CD4-positive, alpha-beta T cell treated with Interleukin-4 for 1 hour (primary cell): ENCODE data around the gene REV3L.
"Not testable (repeated sequence)": the region's sequence is repeated elsewhere in the genome, so short reads cannot be mapped to it uniquely, and the experiment has no call there.

Source experiments
- DNase-seq, 2 donors: peaks; one replicate each; pipeline ENCODE4 v3.0.0-alpha.2; 2020 to 2022

REV3L gene

DNA sequence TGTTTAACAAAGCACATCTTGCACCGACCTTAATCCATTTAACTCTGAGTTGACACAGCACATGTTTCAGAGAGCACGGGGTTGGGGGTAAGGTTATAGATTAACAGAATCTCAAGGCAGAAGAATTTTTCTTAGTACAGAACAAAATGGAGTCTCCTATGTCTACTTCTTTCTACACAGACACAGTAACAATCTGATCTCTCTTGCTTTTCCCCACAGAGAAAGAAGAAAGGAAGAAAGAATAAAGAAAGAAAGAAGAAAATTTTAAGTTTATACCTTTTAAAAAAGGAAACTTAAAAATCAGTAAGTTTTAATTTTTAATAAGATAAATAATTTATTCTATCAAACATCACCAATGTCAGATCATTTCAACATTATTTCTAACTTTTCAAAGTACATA is 227.2 kb downstream of the REV3L start:
- DNase-seq: not testable (repeated sequence)

DNA sequence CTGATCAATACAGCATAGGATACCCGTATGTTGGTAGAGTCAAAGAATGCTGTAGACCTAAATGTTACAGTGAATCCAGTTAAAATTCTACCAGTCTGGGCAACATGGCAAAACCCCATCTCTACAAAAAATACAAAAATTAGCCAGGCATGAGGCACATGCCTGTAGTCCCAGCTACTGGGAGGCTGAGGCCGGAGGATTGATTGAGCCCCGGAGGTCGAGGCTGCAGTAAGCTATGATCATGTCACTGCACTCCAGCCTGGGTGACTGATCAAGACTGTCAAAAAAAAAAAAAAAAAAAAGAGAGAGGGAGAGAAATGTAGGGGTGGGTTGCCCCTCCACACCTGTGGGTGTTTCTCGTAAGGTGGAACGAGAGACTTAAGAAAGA is 228.2 kb downstream of the REV3L start:
- no peak for DNase-seq

DNA sequence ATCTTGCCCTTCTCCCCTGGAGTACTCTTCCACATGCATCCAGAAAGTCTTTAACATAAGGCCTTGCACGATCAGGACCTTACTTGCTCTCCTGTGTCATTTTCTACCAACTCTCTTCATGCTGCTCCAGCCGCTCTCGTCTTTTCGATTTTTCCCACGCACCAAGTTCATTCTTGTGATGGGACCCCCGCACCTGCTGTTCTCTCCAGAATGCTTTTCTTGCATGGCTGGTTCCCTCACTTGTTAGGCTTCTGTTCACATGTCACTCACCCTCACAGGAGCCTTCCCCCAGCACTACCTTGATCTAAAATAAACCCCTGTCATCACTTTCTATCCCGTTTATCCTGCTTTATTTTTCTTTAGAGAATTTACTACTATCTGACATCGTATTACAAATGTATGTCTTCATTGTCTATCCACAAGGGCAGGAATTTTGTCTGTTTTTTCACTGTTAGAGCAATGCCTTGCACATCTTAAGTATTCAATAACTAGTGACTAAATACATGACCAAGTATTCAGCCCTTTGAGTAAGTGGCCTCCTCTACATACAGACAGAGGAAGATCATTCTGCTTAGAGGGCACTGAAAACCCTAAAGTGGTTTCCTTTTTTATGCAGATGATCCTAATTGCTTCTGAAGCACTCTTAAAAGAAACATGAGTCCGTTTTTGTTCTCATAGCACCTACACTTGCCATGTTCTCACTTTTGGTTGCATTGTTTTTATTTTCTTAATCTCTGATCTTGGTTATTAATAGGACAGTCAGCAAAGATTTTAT is 228.8 kb downstream of the REV3L start:
- no peak for DNase-seq

- no peak for DNase-seq
These were observed 230.3 kb downstream of the REV3L start for GRCh38 chr6:111252726-111253125.

GRCh38 chr6:111250791-111251354 is 232.1 kb downstream of the REV3L start:
- no peak for DNase-seq
